Heart left ventricle (tissue), 13 donors: ENCODE data around the gene PTPRM.

ENCODE experiments used
- CTCF ChIP-seq, 12 donors: fragments of 200-600 bp; sonication (generic) in 4 of 12; IDR thresholded peaks; one replicate each; pipeline versions ENCODE4 v1.5.0 to v1.8.0; 2018 to 2022; ENCODE audit warnings: antibody characterized with exemption in 12 of 12, mild to moderate bottlenecking in 5 of 12
- POLR2A ChIP-seq, 2 donors: fragments of 450-650 bp; IDR thresholded peaks; one replicate each; pipeline ENCODE4 v1.6.1; 2017; ENCODE audit warnings: antibody characterized with exemption in 2 of 2, mild to moderate bottlenecking in 2 of 2, moderate library complexity in 2 of 2
- donor health status: ischemic (EF 13 %, LVEDD 7.1; RV severe dilation, severe dysfunction).
- donor health status: DM: no; HTN: yes; CAD: no.
- donor health status: DM: no; HTN: no; CAD: no.
- donor health status: ischemic (EF 25% LVEDD 6.9; RV normal size, moderate dysfunction).
- donor health status: ischemic (EF 25% LVEDD 5.7; RV mildly dilated, moderate dysfunction).
- donor health status: ischemic (EF 35%, LVEDD 5.7; RV mildly dilated, moderate dysfunction).
- donor health status: nonischemic (EF 11% LVEDD 7.7; RV severe dilation, severe dysfunction).
- donor health status: DM: yes; HTN: yes; CAD: no.
- donor health status: PGD.
- donor health status: ischemic (EF 29% LVEDD 5.4; RV normal size, mild dysfunction).
- donor health status: nonischemic (EF 23%, LVEDD 6.1; RV moderate dilation, normal function).

GRCh38 chr18:7931763-7932162, 364.6 kb downstream of the PTPRM start:
- TF ChIP-seq POLR2A (IDR thresholded peaks at IDR 0.05) (no peak), CTCF (IDR thresholded peaks at IDR 0.05) (no peak)
